Stimulated activated CD4-positive, alpha-beta T cell treated with anti-CD3 and anti-CD28 coated beads, Interleukin-1b, Interleukin-23, amount 100 ng/mL, for 24 hours (primary cell): ENCODE measurements around the gene GLRA2.

Experiments used
- DNase-seq, 4 experiments: peaks; one replicate each; pipeline ENCODE4 v3.0.0-alpha.2; 2020; ENCODE audit warnings: low read depth in 4 of 4, low spot score in 1 of 4

GLRA2 gene

GRCh38 chrX:14697451-14697850 lies 168.1 kb downstream of the GLRA2 start:
- peak in 1 of 4 experiments; percentile 2 for DNase-seq

- DNase-seq = no peak
Observed at GRCh38 chrX:14698790-14699189, 169.5 kb downstream of the GLRA2 start.

- no peak for DNase-seq
Observed at GRCh38 chrX:14700982-14701381, 171.6 kb downstream of the GLRA2 start.

- no peak for DNase-seq
Observed at GRCh38 chrX:14702145-14702544, 172.8 kb downstream of the GLRA2 start.

GRCh38 chrX:14712096-14712495 lies 182.8 kb downstream of the GLRA2 start:
- DNase-seq = no peak

- DNase-seq = no peak
Observed at GRCh38 chrX:14717949-14718348, 188.6 kb downstream of the GLRA2 start.

- DNase-seq = no peak
Observed at GRCh38 chrX:14718403-14718802, 189.1 kb downstream of the GLRA2 start.

GRCh38 chrX:14729058-14729457 lies 199.7 kb downstream of the GLRA2 start:
- DNase-seq = no peak

GRCh38 chrX:14738643-14739042 lies 209.3 kb downstream of the GLRA2 start:
- no peak for DNase-seq

GRCh38 chrX:14753441-14753840 lies 224.1 kb downstream of the GLRA2 start:
- no peak for DNase-seq

GRCh38 chrX:14758029-14758491 lies 228.7 kb downstream of the GLRA2 start:
- DNase-seq = no peak

GRCh38 chrX:14775416-14775815 lies 246.1 kb downstream of the GLRA2 start:
- no peak for DNase-seq

GRCh38 chrX:14776901-14777300 lies 247.6 kb downstream of the GLRA2 start:
- no peak for DNase-seq

- no peak for DNase-seq
Observed at GRCh38 chrX:14777525-14777924, 248.2 kb downstream of the GLRA2 start.

- DNase-seq = no peak
Observed at GRCh38 chrX:14779580-14779979, 250.2 kb downstream of the GLRA2 start.
